Endothelial cell of umbilical vein (primary cell): Measurements from ENCODE around the gene RFX2. TPM values are rescaled to one million over a fixed set of nuclear protein-coding genes. Genes with fewer than 3 reads are reported as not detected.

Experiments
- BruUV-seq: library from RNA; stranded (reverse); fragments of 400-500 nt; replicated peaks from 2 replicates; lab custom pipeline; 2021; lab: Mats Ljungman, UMichigan
- CTCF ChIA-PET: fragments of 300-600, 350-600 bp; sonication (Branson Sonifier 250); formaldehyde crosslinking; loops from one replicate; lab custom pipeline; 2021; ENCODE audit warnings: antibody characterized with exemption, inconsistent platforms; lab: Charles Lee
- POLR2A ChIA-PET: fragments of 300-600, 350-600 bp; sonication (Branson Sonifier 250); formaldehyde crosslinking; loops from one replicate; lab custom pipeline; 2021; ENCODE audit warnings: antibody characterized with exemption, inconsistent platforms; lab: Charles Lee
- DNase-seq: peaks from one replicate; pipeline ENCODE4 v3.0.0-alpha.2; 2011; ENCODE audit warnings: low read depth, low spot score
- FAIRE-seq: peaks from 2 replicates; lab custom pipeline; 2011; peaks lifted over from hg19 to GRCh38; lab: Jason Lieb, UNC
- H2AFZ ChIP-seq: 2 replicates; pipeline ENCODE4 v1.6.0; 2012; ENCODE audit warnings: low read depth, low read length, control low read depth, inconsistent platforms
- H3K27ac ChIP-seq: 2 replicates; pipeline ENCODE4 v1.5.1; 2011; ENCODE audit warnings: low read depth, mild to moderate bottlenecking, control low read depth, low read length, moderate library complexity; ENCODE audit not compliant: insufficient read depth
- H3K27me3 ChIP-seq, 2 experiments: 2 replicates each; pipeline versions ENCODE4 v1.6.0 to v1.6.1; 2011; ENCODE audit warnings: low read length in 2 of 2, mixed read lengths in 1 of 2; ENCODE audit not compliant: control insufficient read depth in 2 of 2, insufficient read depth in 2 of 2
- H3K36me3 ChIP-seq, 2 experiments: 2 replicates in 1 of 2; 3 replicates in 1 of 2; pipeline ENCODE4 v1.5.1; 2011; ENCODE audit warnings: low read length in 2 of 2, mild to moderate bottlenecking in 1 of 2, moderate library complexity in 1 of 2; ENCODE audit not compliant: control insufficient read depth in 2 of 2, insufficient read depth in 2 of 2; ENCODE audit errors: extremely low read depth in 1 of 2
- H3K4me1 ChIP-seq: 3 replicates; pipeline ENCODE4 v1.5.1; 2011; ENCODE audit warnings: mild to moderate bottlenecking, low read length; ENCODE audit not compliant: control insufficient read depth, insufficient read depth; ENCODE audit errors: extremely low read depth
- H3K4me2 ChIP-seq: 2 replicates; pipeline ENCODE4 v1.6.1; 2011; ENCODE audit warnings: low read length, control low read depth, mixed read lengths; ENCODE audit not compliant: insufficient read depth
- H3K4me3 ChIP-seq, 3 experiments: fragments of 200-600 bp in 1 of 3; sonication (generic), shearing (Covaris generic) in 1 of 3; replicated peaks in 1 of 3; 2 replicates each; pipeline ENCODE4 v1.5.1; 2011 to 2016; ENCODE audit warnings: control low read depth in 3 of 3, low read length in 3 of 3, mild to moderate bottlenecking in 2 of 3, inconsistent platforms in 1 of 3, low read depth in 1 of 3, moderate library complexity in 1 of 3; ENCODE audit not compliant: insufficient read depth in 1 of 3
- H3K79me2 ChIP-seq: 2 replicates; pipeline ENCODE4 v1.6.0; 2012; ENCODE audit warnings: low read length, inconsistent platforms; ENCODE audit not compliant: control insufficient read depth, insufficient read depth
- H3K9ac ChIP-seq: replicated peaks from 2 replicates; pipeline ENCODE3; 2011; ENCODE audit warnings: low read length, control low read depth; ENCODE audit not compliant: insufficient read depth; ENCODE audit errors: extremely low read depth
- H3K9me1 ChIP-seq: replicated peaks from 3 replicates; pipeline ENCODE4 v1.6.0; 2011; ENCODE audit warnings: mild to moderate bottlenecking, low read length; ENCODE audit not compliant: control insufficient read depth, insufficient read depth; ENCODE audit errors: extremely low read depth
- H3K9me3 ChIP-seq: replicated peaks from 2 replicates; pipeline ENCODE4 v1.5.1; 2012; ENCODE audit warnings: low read length, inconsistent platforms; ENCODE audit not compliant: control insufficient read depth, insufficient read depth
- H4K20me1 ChIP-seq: replicated peaks from 2 replicates; pipeline ENCODE3; 2011; ENCODE audit warnings: mild to moderate bottlenecking, low read length; ENCODE audit not compliant: control insufficient read depth, insufficient read depth; ENCODE audit errors: extremely low read depth
- CTCF ChIP-seq, 2 donors: IDR thresholded peaks; 1 replicate in 1 of 2; 2 replicates in 1 of 2; pipeline ENCODE4 v1.5.1; 2011; ENCODE audit warnings: low read length in 2 of 2, mild to moderate bottlenecking in 2 of 2, moderate library complexity in 2 of 2, control low read depth in 1 of 2, inconsistent platforms in 1 of 2, low read depth in 1 of 2; ENCODE audit not compliant: insufficient read depth in 1 of 2; ENCODE audit errors: extremely low read depth in 1 of 2
- EZH2 ChIP-seq: IDR thresholded peaks from 2 replicates; pipeline ENCODE4 v1.6.1; 2012; ENCODE audit warnings: borderline replicate concordance, low read depth, mild to moderate bottlenecking, moderate library complexity, low read length, inconsistent platforms; ENCODE audit not compliant: severe bottlenecking
- FOS ChIP-seq: IDR thresholded peaks from 2 replicates; pipeline ENCODE4 v1.6.1; 2011; ENCODE audit warnings: mild to moderate bottlenecking, low read length, moderate library complexity, borderline replicate concordance; ENCODE audit not compliant: insufficient read depth
- GATA2 ChIP-seq: IDR thresholded peaks from 2 replicates; pipeline ENCODE4 v1.7.0; 2011; ENCODE audit warnings: low read depth, mild to moderate bottlenecking, moderate library complexity, mixed read lengths, low read length; ENCODE audit not compliant: insufficient read length, insufficient read depth
- JUN ChIP-seq: IDR thresholded peaks from 2 replicates; pipeline ENCODE4 v1.6.1; 2011; ENCODE audit warnings: borderline replicate concordance, low read depth; ENCODE audit not compliant: insufficient read length, insufficient read depth
- MYC ChIP-seq: IDR thresholded peaks from one replicate; pipeline ENCODE4 v1.6.1; 2011; ENCODE audit warnings: mild to moderate bottlenecking, low read depth, low read length
- POLR2A ChIP-seq: IDR thresholded peaks from 2 replicates; pipeline ENCODE4 v1.6.1; 2012; ENCODE audit warnings: low read depth, mild to moderate bottlenecking, control low read depth, low read length
- POLR2AphosphoS5 ChIP-seq: IDR thresholded peaks from 2 replicates; pipeline ENCODE4 v1.6.1; 2012; ENCODE audit warnings: low read depth, mild to moderate bottlenecking, control low read depth, low read length, moderate library complexity; ENCODE audit not compliant: insufficient read depth
- dilution Hi-C: fragments of 300-500 bp; cut with MboI; formaldehyde crosslinking; loops from one replicate; pipeline ENCODE4 v1.15.0; 2019; ENCODE audit warnings: low sequenced_read_pairs; ENCODE audit not compliant: extremely low pct_ligation_motif_present
- intact Hi-C: fragments of 100-400 bp; cut with micrococcal nuclease; formaldehyde crosslinking; loops from one replicate; pipeline ENCODE4 v1.10.0; 2022
- polyA plus RNA-seq, 4 experiments: library from polyadenylated mRNA; depleted of rRNA in 3 of 4; stranded (reverse) in 3 of 4; unstranded in 1 of 4; fragments of >200 nt; gene quantifications; 2 replicates each; pipeline versions ENCODE4 v1.2.1 to v1.2.3, GENCODE V29; 2011 to 2012; ENCODE audit warnings: missing spikeins in 1 of 4
- total RNA-seq: library from RNA; stranded (reverse); gene quantifications from 2 replicates; pipeline ENCODE4 v1.2.3, GENCODE V29; 2021
- TF ChIP-seq, protein P1 (sequence below): IDR thresholded peaks from 2 replicates; pipeline ENCODE4 v1.6.1; 2011; ENCODE audit not compliant: insufficient read depth, insufficient read length

RFX2 gene
- total and polyA plus RNA-seq, 2 donors (not counting 3 experiments of a cell fraction or from before 2014, with no cell fraction given), result 16.1 to 19.0 TPM

GRCh38 chr19:5958851-5959122 lies 151.5 kb downstream of the RFX2 start:
- DNase-seq (no peak), FAIRE-seq (no peak)
- peaks cover 95% of the 10 kb centered on the region for H3K79me2 ChIP-seq
- peaks cover 0 to 3% of the 10 kb centered on the region in 2 experiments for H3K36me3 ChIP-seq
- no peak overlapping the region for H3K4me3 ChIP-seq
- peaks cover 28% of the 10 kb centered on the region for H3K4me1 ChIP-seq
- no TSS peak for BruUV-seq
- no peaks in the 10 kb centered on the region for H3K9me1 ChIP-seq
- ChIA-PET POLR2A (no interaction called here), CTCF (interaction anchor here (1.7 kb wide), 1 partner anchor 10 kb away, joined by 9 read pairs; no protein-coding TSS in a partner anchor)
- no peak overlapping the region for H3K4me2 ChIP-seq
- H3K9me3 ChIP-seq, result no peaks in the 10 kb centered on the region
- no peak overlapping the region for H3K27ac ChIP-seq
- H3K9ac ChIP-seq, result no peak overlapping the region
- no peak for TF ChIP-seq JUN
- no peak for TF ChIP-seq POLR2AphosphoS5
- no peak for TF ChIP-seq POLR2A
- TF ChIP-seq EZH2, result no peak
- TF ChIP-seq CTCF (IDR thresholded peaks at IDR 0.05; ENCODE audit: extremely low read depth in 1 of 2, insufficient read depth in 1 of 2, low read depth in 1 of 2, low read length in 2 of 2), result no peak
- TF ChIP-seq MYC, result no peak
- no peak for TF ChIP-seq GATA2
- TF ChIP-seq, protein P1, sequence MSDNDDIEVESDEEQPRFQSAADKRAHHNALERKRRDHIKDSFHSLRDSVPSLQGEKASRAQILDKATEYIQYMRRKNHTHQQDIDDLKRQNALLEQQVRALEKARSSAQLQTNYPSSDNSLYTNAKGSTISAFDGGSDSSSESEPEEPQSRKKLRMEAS, result no peak
- no peak for TF ChIP-seq FOS
- intact Hi-C loops (no loop called here), dilution Hi-C loops (no loop called here)
- H2AFZ ChIP-seq, result no peak overlapping the region
- H4K20me1 ChIP-seq, result no peaks in the 10 kb centered on the region
- H3K27me3 ChIP-seq, result no peaks in the 10 kb centered on the region
